HepG2 (cell line): ENCODE measurements around the gene EIF5A. TPM values are rescaled to one million over a fixed set of nuclear protein-coding genes. Genes with fewer than 3 reads are reported as not detected.

Experiments
- ARID4A ChIP-seq: sonication (generic); formaldehyde crosslinking; IDR thresholded peaks from 2 replicates; pipeline ENCODE4 v1.5.0; 2020; ENCODE audit warnings: mild to moderate bottlenecking, missing genetic modification reagents, borderline replicate concordance
- HIC2 ChIP-seq: sonication (generic); formaldehyde crosslinking; IDR thresholded peaks from 2 replicates; pipeline ENCODE4 v1.9.0; 2022; ENCODE audit warnings: low read depth, missing genetic modification reagents
- LCORL ChIP-seq, 2 experiments: fragments of 450-650 bp in 1 of 2; sonication (generic) in 1 of 2; formaldehyde crosslinking in 1 of 2; IDR thresholded peaks; 2 replicates each; pipeline versions ENCODE4 v1.5.0 to v1.6.1; 2017 to 2020; ENCODE audit warnings: antibody characterized with exemption in 1 of 2, missing genetic modification reagents in 1 of 2
- MAZ ChIP-seq, 2 experiments: sonication (generic) in 1 of 2; formaldehyde crosslinking in 1 of 2; IDR thresholded peaks; 2 replicates each; pipeline versions ENCODE4 v1.5.0 to v1.6.1; 2012 to 2020; ENCODE audit warnings: low read depth in 2 of 2, mild to moderate bottlenecking in 2 of 2, borderline replicate concordance in 1 of 2, improper control_type of control experiment in 1 of 2, low read length in 1 of 2, missing genetic modification reagents in 1 of 2, moderate library complexity in 1 of 2
- MZF1 ChIP-seq: sonication (generic); formaldehyde crosslinking; IDR thresholded peaks from 2 replicates; pipeline ENCODE4 v1.8.1; 2023; ENCODE audit warnings: mild to moderate bottlenecking, missing genetic modification reagents, borderline replicate concordance
- NKX3-1 ChIP-seq: sonication (generic); formaldehyde crosslinking; IDR thresholded peaks from 2 replicates; pipeline ENCODE4 v1.5.0; 2020; ENCODE audit warnings: missing genetic modification reagents
- NONO ChIP-seq, 2 experiments: fragments of 450-650 bp in 1 of 2; sonication (generic) in 1 of 2; formaldehyde crosslinking in 1 of 2; IDR thresholded peaks in 1 of 2; conservative IDR thresholded peaks in 1 of 2; 2 replicates each; pipeline versions ENCODE4 v1.6.1 to v1.8.0; 2017 to 2022; ENCODE audit warnings: mild to moderate bottlenecking in 1 of 2, missing genetic modification reagents in 1 of 2, moderate library complexity in 1 of 2
- PTBP1 ChIP-seq: fragments of 200-400 bp; formaldehyde crosslinking; IDR thresholded peaks from 2 replicates; pipeline ENCODE4 v1.6.1; 2018; ENCODE audit warnings: low read length, low read depth; ENCODE audit not compliant: poor library complexity, severe bottlenecking
- RBFOX2 ChIP-seq: fragments of 200-400 bp; formaldehyde crosslinking; IDR thresholded peaks from 2 replicates; pipeline ENCODE4 v1.6.1; 2017; ENCODE audit warnings: low read depth, mild to moderate bottlenecking, low read length
- REL ChIP-seq: sonication (generic); formaldehyde crosslinking; conservative IDR thresholded peaks from 2 replicates; pipeline ENCODE4 v1.8.0; 2022; ENCODE audit warnings: mild to moderate bottlenecking, missing genetic modification reagents, moderate library complexity
- TCF7L2 ChIP-seq: IDR thresholded peaks from 2 replicates; pipeline ENCODE4 v1.6.1; 2011; ENCODE audit warnings: mild to moderate bottlenecking, low read depth, low read length, moderate library complexity
- ZFP90 ChIP-seq: sonication (generic); formaldehyde crosslinking; IDR thresholded peaks from 2 replicates; pipeline ENCODE4 v1.8.0; 2022; ENCODE audit warnings: missing genetic modification reagents, mild to moderate bottlenecking, inconsistent platforms, borderline replicate concordance
- ZNF317 ChIP-seq: sonication (generic); formaldehyde crosslinking; IDR thresholded peaks from 2 replicates; pipeline ENCODE4 v1.5.0; 2020; ENCODE audit warnings: mild to moderate bottlenecking, missing genetic modification reagents
- ZNF678 ChIP-seq: sonication (generic); formaldehyde crosslinking; IDR thresholded peaks from 2 replicates; pipeline ENCODE4 v1.4.0; 2020; ENCODE audit warnings: mild to moderate bottlenecking, missing genetic modification reagents
- polyA plus RNA-seq, 8 experiments: library from polyadenylated mRNA; depleted of rRNA in 3 of 8; stranded (reverse) in 7 of 8; unstranded in 1 of 8; fragments of >200 nt; fragmentation: Illumina TruSeq in 4 of 8; extraction: Trizol in 4 of 8; gene quantifications; 2 replicates each; pipeline versions ENCODE4 v1.2.1 to v1.2.3, GENCODE V29; 2011 to 2016; ENCODE audit warnings: low read depth in 4 of 8, missing spikeins in 1 of 8, mixed read lengths in 1 of 8; ENCODE audit not compliant: insufficient read depth in 1 of 8
- total RNA-seq, 5 experiments: library from RNA; depleted of rRNA; stranded (reverse); fragments of >200 nt; fragmentation: Illumina TruSeq; extraction: Trizol; gene quantifications; 2 replicates each; pipeline ENCODE4 v1.2.3, GENCODE V29; 2016; ENCODE audit warnings: low read depth in 1 of 5
- TF ChIP-seq, protein P1 (sequence below): sonication (generic); formaldehyde crosslinking; IDR thresholded peaks from 2 replicates; pipeline ENCODE4 v1.8.0; 2022; ENCODE audit warnings: mild to moderate bottlenecking, missing genetic modification reagents; ENCODE audit not compliant: insufficient replicate concordance
- TF ChIP-seq, protein P2 (sequence below): IDR thresholded peaks from 2 replicates; pipeline ENCODE4 v1.6.1; 2016; ENCODE audit warnings: mild to moderate bottlenecking
- TF ChIP-seq, protein P3 (sequence below): sonication (generic); formaldehyde crosslinking; IDR thresholded peaks from 2 replicates; pipeline ENCODE4 v1.4.0; 2020; ENCODE audit warnings: mild to moderate bottlenecking, missing genetic modification reagents

Gene EIF5A
- total and polyA plus RNA-seq, 2 of the 13 experiments (the other 11 are each of a cell fraction or from before 2014, with no cell fraction given): 319 to 337 TPM

GRCh38 chr17:7351665-7352502 lies 44.5 kb downstream of the EIF5A start, which contains the start of gene KCTD11 (continued):
- TF ChIP-seq, protein P1, sequence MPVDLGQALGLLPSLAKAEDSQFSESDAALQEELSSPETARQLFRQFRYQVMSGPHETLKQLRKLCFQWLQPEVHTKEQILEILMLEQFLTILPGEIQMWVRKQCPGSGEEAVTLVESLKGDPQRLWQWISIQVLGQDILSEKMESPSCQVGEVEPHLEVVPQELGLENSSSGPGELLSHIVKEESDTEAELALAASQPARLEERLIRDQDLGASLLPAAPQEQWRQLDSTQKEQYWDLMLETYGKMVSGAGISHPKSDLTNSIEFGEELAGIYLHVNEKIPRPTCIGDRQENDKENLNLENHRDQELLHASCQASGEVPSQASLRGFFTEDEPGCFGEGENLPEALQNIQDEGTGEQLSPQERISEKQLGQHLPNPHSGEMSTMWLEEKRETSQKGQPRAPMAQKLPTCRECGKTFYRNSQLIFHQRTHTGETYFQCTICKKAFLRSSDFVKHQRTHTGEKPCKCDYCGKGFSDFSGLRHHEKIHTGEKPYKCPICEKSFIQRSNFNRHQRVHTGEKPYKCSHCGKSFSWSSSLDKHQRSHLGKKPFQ (CRISPR knock-in tag): peak; percentile 80
- TF ChIP-seq NONO (IDR thresholded peaks at IDR 0.05) (no peak), NONO (CRISPR knock-in tag; conservative IDR thresholded peaks at IDR 0.05) (peak; percentile 73; the same call in 1 of the 2 replicates), LCORL (IDR thresholded peaks at IDR 0.05) (no peak), LCORL (CRISPR knock-in tag; IDR thresholded peaks at IDR 0.05) (peak; percentile 58), ARID4A (peak; percentile 87), NKX3-1 (CRISPR knock-in tag) (no peak), TCF7L2 (no peak), PTBP1 (no peak), MAZ (IDR thresholded peaks at IDR 0.05; ENCODE audit: borderline replicate concordance, low read depth, low read length) (peak; percentile 78), MAZ (CRISPR knock-in tag; IDR thresholded peaks at IDR 0.05; ENCODE audit: low read depth) (no peak), MZF1 (CRISPR knock-in tag) (no peak), ZFP90 (CRISPR knock-in tag) (peak; percentile 79; the same call in 1 of the 2 replicates), HIC2 (CRISPR knock-in tag) (peak; percentile 22; the same call in 1 of the 2 replicates), ZNF317 (CRISPR knock-in tag) (peak; percentile 51; the same call in 1 of the 2 replicates), RBFOX2 (peak; percentile 79), REL (no peak), ZNF678 (CRISPR knock-in tag) (no peak)
- TF ChIP-seq, protein P2, sequence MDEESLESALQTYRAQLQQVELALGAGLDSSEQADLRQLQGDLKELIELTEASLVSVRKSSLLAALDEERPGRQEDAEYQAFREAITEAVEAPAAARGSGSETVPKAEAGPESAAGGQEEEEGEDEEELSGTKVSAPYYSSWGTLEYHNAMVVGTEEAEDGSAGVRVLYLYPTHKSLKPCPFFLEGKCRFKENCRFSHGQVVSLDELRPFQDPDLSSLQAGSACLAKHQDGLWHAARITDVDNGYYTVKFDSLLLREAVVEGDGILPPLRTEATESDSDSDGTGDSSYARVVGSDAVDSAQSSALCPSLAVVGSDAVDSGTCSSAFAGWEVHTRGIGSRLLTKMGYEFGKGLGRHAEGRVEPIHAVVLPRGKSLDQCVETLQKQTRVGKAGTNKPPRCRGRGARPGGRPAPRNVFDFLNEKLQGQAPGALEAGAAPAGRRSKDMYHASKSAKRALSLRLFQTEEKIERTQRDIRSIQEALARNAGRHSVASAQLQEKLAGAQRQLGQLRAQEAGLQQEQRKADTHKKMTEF: peak; percentile 82
- TF ChIP-seq, protein P3, sequence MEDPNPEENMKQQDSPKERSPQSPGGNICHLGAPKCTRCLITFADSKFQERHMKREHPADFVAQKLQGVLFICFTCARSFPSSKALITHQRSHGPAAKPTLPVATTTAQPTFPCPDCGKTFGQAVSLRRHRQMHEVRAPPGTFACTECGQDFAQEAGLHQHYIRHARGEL (CRISPR knock-in tag): no peak
